ENCODE measurements around the gene OPRD1.
"Not testable (repeated sequence)": the region's sequence is repeated elsewhere in the genome, so short reads cannot be mapped to it uniquely, and the experiment has no call there.

The OPRD1 gene

DNA sequence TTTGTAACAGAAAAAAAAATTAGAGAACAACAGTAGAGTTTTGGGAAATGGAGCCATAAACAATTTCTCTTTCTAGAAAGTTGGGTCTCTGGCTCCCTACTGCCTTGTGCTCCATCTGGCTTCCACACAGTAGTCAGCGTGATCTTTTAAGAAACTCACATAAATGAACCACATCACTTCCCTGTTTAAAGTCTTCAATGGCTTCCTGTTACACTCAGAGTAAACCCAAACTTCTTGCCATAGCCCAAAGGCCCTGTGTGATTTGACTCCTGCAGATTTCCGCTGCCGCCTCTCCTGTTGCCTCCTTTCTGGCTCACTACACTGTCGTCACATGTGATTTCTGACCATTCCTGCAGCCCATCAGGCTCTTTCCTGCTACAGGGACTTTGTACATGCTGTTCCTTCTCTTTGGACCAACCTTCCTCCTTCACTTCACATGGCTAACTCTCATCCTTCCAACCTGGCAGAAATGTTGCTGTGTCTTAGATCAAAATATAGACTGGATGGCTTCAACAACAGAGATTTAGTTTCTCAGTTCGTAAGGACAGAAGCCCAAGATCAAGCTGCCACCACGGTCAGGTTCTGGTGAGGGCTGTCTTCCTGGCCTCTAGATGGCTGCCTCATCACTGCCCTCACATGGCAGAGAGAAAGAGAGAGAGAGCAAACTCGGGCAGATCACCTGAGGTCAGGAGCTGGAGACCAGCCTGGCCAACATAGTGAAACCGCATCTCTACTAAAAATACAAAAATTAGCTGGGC is 34.0 kb downstream of the OPRD1 start:
- peak in 1 of 2 donors; percentile 3 for DNase-seq (ENCODE audit: low read depth in 2 of 2)

DNA sequence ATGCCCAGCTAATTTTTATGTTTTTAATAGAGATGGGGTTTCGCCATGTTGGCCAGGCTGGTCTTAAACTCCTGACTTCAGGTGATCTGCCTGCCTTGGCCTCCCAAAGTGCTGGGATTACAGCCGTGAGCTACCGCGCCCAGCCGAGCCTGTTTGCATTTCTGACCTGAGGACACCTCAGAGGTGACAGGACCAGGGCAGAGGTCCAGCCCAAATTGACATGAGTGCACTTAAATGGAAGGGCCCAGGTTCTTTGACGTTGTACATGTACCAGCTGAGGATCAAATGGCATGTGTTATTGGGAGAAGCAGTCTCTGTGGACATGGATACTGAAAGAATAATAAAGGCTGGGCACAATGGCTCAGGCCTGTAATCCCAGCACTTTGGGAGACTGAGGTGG is 35.2 kb downstream of the OPRD1 start:
- DNase-seq (ENCODE audit: low read depth in 2 of 2): not testable (repeated sequence)

DNA sequence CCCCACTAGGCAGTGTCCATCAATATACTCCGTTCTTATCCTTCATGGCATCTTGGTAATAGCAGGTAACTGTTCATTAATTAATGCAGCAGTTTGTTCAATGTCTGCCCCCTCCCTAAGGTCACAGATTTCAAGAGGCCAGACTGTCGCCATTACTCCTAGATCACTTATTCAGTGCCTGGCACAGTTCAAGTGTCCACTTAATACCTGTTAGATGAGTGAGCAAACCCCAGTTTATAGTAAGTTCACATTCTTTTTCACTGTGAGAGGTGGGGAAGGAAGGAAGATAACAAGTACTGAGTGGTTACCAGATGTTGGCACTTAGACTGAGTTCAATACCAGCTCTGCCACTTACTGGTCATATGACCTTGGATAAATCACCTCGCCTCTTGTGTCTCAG is 36.4 kb downstream of the OPRD1 start:
- DNase-seq (ENCODE audit: low read depth in 2 of 2): no peak

DNA sequence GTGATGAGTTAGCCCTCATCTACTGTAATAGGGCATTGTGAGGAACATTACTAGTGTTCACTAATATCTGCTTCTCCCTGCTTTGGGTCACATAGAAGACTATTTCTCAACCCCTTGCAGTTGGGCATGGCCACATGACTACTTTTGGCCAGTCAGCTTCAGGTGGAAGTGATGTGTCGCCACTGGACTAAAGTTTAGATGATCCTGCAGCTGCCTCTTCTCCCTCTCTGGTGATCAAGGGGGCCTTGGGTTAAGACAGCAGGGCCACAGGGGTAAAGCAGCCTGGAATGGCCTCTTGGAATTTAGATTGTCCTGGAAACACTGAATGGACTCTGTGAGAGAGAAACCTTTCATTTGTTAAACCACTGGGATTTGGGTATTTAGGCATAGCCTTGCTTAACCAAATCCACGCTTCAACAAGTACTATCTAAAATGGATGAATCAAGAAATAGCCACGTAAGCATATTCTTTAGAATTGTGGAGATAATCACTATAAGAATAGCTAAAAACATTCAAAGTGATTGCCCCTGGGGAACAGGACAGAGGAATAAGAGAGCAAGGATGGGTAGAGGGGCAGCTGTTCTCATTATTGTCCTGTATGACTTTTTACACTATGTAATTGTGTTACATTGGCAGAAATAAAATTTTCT is 41.2 kb downstream of the OPRD1 start:
- DNase-seq (ENCODE audit: low read depth in 2 of 2): no peak

DNA sequence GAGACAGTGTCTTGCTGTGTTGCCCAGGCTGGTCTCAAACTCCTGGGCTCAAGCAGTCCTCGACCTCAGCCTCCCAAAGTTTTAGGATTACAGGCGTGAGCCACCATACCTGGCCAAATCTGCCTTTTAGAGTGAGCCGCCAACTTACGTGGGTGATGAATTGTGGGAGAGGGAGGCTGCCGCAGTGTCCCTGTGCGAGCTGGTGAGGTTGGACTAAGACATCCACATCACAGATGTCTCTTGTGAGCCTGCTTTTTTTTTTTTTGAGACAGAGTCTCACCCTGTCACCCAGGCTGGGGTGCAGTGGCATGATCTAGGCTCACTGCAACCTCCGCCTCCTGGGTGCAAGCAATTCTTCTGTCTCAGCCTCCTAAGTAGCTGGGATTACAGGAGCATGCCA is 42.4 kb downstream of the OPRD1 start:
- not testable (repeated sequence) for DNase-seq (ENCODE audit: low read depth in 2 of 2)

DNA sequence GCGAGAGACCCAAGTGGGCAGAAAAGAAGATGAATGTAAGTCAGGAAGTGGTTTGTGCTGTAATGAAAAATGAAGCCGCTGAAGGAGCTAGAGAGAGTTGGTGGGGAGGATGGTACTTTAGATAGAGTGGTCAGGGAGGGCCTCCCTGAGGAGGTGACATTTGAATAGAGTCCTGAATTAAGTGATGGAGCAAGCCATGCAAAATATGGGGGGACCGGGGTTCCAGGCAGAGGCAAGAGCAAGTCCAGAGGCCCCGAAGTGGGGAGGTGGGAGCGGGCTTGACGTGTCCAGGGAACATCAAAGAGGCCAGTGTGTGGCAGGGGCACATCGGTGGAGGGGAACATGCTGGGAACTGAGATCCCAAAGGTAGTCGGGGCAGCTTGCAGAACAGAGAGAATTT is 43.1 kb downstream of the OPRD1 start:
- DNase-seq (ENCODE audit: low read depth in 2 of 2): no peak

DNA sequence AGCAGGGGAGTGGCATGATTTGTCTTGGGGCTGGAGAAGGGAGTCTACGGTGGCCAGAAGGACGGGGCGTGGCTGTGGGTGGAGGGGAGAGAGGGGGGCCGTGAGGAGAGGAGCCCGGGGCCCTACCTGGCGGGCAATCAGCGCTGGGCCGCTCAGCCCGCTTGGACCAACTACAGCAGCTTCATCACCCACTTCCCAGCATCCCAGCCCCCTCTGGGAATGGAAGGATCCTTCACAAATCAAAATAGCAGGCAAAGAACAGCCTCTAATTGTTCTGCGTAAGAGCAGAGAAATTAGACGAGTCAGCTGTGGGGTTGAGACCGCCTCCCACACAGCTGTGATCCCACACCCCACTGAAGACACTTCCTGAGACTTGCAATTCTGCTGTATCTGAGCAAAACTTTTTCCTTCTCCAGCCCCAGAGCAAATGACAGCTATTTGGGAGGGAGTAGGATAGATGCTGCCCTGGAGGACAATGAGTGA is 43.5 kb downstream of the OPRD1 start:
- no peak for DNase-seq (ENCODE audit: low read depth in 2 of 2)

DNA sequence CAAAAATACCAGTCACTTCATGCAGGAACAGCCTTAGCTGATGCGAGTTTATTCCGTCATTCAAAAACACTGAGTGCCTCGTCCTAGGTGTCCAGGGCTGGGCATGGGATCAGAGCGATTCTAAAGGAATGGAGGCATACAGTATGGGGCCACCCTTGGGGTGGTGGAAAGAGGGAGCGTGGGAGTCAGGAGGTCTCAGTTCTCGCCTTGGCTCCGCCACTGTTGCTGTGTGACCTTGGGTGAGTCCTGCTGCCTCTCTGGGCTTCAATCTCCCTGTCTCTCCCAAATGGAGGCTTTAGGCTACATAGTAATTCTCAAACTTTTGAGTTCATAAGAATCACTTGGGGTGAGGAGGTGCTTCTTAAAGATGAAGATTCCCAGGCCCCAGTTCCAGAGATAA is 44.0 kb downstream of the OPRD1 start:
- no peak for DNase-seq (ENCODE audit: low read depth in 2 of 2)

DNA sequence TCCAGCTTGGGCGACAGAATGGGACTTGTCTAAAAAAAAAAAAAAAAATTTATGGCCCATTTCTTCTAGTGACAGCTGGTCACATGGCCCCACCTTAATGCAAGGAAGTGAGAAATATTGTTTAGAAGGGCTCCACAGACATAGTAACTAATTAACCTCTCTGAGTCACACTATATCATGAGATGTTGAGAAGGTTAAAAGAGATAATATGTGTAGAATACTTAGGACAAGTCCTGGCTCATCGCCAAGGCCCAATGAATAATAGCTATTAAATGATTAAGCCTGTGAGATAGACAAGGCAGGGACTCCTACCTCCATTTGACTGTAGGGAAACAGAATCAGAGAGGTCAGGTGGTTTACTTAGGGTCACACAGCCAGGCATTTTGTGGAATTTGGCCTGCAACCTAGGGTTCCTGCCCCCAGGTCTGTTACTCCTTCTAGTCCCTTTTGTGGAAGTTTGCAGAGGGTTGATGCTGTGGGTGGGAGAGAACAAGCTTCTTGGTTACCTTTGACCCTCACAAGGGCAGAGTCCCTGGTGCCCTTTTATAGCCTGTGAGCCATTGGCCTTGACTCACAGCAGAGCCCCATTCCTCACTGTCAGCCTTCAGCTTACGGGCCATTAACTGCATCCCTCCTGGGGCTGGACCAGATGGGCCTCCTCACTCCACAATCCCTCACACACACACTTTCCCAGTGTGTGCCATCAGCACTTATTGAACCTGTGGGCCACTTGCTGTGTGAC is 48.5 kb downstream of the OPRD1 start:
- no peak for DNase-seq (ENCODE audit: low read depth in 2 of 2)

DNA sequence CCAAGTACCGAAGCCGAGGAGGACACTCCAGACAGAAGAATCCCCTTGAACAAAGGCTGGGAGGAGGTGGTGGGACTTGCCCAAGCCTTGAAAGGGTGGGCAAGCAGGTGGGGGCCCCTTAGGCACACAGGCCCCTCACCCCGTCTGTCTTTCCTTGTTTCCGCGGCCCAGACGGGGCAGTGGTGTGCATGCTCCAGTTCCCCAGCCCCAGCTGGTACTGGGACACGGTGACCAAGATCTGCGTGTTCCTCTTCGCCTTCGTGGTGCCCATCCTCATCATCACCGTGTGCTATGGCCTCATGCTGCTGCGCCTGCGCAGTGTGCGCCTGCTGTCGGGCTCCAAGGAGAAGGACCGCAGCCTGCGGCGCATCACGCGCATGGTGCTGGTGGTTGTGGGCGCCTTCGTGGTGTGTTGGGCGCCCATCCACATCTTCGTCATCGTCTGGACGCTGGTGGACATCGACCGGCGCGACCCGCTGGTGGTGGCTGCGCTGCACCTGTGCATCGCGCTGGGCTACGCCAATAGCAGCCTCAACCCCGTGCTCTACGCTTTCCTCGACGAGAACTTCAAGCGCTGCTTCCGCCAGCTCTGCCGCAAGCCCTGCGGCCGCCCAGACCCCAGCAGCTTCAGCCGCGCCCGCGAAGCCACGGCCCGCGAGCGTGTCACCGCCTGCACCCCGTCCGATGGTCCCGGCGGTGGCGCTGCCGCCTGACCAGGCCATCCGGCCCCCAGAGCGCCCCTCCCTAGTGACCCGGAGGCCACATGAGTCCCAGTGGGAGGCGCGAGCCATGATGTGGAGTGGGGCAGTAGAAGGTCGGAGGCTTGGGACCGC is 50.8 kb downstream of the OPRD1 start:
- no peak for DNase-seq (ENCODE audit: low read depth in 2 of 2)

DNA sequence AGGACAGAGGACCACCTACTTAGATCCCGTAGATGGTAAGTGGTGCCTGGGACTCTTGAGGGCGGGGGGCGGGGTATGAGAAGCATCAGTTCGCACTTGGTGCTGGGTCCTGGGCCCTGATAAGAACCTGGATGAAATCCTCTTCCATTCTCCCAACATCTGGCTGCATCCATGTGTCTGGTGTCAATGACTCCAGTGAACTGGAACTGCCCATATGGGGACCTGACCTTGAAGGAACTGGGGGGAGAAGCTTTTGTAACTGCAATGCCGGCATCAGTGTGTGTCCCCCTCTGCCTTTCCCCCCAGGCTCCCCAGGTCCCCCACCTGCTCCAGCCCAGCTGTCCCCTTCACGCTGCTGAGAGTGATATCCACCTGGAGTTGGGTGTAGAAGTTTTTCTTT is 52.7 kb downstream of the OPRD1 start:
- no peak for DNase-seq (ENCODE audit: low read depth in 2 of 2)

DNA sequence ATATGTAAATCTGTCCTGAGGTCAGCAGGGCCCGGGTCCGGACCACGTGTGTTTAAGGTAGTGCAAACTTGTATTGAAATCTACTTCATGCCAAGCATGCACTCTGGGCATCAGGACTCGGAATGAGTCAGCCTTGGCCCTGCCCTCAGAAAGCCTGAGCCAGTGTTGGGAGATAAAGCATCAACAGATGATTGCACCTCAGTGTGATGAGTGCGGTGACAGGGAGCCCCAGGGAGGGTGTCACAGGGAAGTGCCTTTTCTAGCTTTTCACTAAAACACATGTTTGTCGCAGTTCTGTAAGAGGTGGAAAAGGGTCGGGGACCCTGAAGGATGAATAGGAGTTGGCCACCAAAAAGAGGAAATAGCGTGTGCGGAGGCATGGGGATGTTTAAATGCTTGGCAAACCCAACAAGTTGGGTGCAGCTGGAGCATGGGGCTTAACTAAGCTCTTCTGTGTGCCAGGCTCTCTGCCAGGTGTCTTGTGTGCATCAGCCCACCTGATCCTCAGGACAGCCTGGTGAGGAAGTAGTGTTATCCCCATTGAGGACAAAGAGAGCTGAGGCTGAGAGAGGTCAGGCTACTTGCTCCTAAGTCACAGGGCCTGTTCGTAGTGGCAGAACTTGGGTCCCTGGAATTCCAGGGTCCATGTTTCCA is 54.2 kb downstream of the OPRD1 start:
- no peak for DNase-seq (ENCODE audit: low read depth in 2 of 2)

DNA sequence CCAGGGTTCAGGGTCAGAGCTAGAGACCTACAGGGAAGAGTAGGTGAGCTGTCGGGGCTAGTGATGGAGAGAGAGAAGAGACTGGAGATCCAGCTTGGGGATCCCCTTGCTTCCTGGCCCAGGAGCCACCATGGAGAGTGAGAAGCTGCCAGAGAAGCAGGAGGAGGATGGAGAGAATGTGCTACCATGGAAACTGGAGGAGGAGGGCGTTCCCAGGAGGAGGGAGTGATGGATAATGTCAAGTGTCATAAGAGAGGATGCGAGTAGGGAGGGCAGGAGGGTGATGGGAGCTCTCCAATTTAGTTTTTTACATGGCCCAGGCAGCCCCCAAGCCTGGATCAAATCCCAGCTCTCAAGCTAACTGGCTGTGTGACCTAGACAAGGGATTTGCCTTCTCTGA is 55.9 kb downstream of the OPRD1 start:
- no peak for DNase-seq (ENCODE audit: low read depth in 2 of 2)

DNA sequence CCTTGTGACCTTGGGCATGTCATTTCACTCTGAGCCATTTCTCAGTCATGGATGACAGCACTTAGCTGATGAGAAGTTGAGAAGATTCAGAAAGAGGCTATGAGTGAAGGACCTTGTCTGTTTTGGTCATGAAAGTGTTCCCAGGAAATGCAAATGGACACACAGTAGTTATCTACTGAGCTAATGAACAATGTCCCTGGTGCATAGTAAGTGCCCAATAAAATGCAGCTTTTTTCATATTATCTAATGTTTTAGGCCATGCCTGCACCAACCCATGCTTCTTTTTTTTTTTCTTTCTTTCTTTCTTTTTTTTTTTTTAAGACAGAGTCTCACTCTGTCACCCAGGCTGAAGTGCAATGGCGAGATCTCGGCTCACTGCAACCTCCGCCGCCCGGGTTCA is 58.0 kb downstream of the OPRD1 start:
- DNase-seq (ENCODE audit: low read depth in 2 of 2): no peak

DNA sequence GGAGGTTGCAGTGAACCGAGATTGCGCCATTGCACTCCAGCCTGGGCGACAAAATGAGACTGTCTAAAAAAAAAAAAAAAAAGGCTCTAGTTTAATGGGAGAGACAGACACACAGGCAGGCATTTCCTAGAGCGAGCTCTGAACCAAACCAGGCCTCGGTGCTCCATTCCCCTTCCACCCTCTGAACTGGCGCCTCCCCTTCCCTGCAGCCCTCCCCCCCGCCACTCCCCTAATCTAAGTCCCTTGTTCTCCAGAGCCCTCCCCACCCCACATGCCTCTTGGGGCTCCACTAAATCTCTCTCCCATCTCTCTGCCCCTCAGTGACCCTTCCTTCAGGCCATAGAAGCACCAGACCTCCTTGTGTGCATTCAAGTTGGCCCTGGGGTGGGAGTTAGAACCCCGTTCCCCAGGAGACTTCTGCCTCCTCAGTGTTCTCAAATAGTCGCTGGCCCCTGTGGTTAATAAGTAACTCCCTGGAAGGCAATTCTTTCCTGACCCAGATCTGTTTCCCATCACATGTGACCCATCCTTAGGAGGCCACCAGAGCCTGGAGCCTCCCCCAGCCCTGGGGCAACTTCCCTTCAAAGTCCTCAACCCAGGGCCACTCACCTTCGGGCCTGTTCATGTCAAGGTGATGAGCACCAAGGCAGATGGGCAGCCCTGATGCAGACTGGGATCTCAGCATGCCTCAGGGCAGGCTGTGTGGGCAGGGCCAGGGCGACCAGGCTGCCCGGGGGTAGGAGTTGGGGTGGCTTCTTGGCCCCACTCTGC is 59.8 kb downstream of the OPRD1 start:
- DNase-seq (ENCODE audit: low read depth in 2 of 2): no peak

DNA sequence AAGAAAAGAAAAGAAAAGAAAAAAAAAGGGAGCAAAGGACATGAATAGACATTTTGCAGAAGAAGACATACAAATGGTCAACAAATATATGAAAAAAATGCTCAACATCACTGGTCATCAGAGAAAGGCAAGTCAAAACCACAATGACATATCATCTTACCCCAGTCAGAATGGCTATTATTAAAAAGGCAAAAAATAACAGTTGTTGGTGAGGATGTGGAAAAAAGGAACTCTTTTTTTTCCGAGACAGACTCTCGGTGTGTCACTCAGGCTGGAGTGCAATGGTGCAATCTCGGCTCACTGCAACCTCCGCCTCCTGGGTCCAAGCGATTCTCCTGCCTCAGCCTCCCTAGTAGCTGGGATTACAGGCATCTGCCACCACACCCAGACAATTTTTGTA is 63.2 kb downstream of the OPRD1 start:
- DNase-seq (ENCODE audit: low read depth in 2 of 2): not testable (repeated sequence)

DNA sequence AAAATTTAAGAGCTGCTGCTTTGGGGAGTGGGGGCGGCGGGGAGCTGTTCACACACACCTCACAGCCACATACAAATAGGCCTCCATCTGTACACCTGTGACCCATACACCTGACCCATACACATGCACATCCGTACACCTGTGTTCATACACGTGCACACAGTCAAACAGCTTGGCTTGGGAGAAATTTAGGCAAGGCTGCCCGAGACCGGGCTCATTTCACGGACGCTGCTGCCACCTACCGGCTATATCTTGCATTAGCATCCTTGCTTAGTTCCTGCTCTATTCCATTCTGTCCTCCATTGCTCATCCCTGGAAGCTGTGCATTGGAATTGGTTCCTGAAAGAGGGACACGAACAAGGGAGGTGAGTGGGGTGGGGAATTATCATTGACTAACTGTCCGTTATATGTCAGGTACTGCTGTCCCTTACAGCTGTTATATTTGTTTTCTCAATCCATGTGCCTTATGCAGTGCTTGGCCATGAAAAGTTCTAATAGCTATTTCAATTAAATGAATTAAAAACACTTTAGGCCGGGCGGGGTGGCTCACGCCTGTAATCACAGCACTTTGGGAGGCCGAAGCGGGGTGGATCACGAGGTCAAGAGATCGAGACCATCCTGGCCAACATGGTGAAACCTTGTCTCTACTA is 65.3 kb downstream of the OPRD1 start:
- DNase-seq (ENCODE audit: low read depth in 2 of 2): peak; percentile 45 to 62

DNA sequence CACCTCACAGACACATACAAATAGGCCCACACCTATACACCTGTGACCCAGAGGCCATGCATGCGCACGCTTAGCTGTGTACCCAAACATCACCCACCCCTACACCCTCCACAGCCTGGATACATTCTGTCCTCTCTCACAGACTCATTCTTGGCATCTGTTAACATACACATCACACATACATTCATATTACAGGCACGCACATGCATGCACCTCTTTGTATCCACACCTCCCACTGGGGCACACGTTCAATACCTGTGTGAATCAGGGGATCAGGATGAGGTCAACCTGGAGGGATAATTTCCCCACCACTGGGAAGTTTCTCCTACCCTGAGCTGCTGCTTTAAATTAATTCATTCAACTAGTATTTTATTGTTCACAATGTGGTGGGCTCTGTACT is 66.8 kb downstream of the OPRD1 start:
- DNase-seq (ENCODE audit: low read depth in 2 of 2): no peak

DNA sequence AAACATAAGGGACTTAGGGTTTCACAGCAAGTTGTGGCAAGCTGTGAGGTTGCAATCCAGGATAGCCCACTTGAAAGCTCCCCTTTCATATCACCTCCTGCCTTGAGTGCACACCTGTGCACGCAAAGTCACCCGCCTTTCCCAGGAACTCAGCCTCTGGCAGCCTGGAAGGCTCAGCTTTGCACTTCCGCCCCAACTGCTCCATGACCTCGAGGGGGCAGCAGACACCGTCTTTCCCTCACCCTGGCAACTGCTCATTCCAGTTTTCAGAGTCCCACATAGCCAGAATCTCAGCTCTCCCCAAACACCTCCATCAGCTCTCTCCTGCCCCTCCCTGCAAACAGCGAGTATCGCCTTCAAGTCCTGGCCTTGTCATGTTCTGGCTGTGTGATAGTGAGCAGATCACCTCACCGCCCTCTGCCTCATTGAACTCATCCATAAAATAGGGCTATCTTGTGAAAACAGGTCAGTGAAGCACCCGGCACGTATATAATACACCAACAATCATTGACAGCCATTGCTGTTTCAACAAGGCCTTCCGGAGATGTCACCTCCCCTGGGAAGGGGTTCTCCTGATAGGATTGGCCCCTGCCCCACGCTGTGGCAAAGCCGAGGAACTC is 70.1 kb downstream of the OPRD1 start:
- DNase-seq (ENCODE audit: low read depth in 2 of 2): peak; percentile 62 to 77

DNA sequence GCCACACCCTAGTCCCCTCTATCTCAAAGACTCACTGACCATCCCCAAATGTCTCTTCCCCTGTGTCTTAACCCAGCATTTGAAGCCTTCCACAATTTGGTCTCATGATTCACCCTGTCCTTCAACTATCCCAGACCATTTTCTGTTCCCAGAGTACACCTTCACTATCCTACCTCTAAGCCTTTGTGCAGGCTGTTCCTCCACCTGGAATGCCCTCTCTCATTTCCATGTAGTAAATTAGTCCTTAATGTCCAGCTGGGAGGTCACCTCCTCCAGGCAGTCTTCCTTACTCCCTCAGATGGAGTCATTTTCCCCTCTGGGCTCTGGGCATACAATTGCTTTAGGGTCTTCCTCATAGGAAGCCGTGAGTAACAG is 71.3 kb downstream of the OPRD1 start:
- DNase-seq (ENCODE audit: low read depth in 2 of 2): no peak

Measured in stimulated activated CD8-positive, alpha-beta memory T cell treated with anti-CD3 and anti-CD28 coated beads, Interleukin-2, amount 100 ng/mL, for 48 hours (primary cell).